ENCODE results near the gene CCNB1IP1. TPM values are rescaled to one million over a fixed set of nuclear protein-coding genes. Genes with fewer than 3 reads are reported as not detected.
"Not testable (repeated sequence)": the region's sequence is repeated elsewhere in the genome, so short reads cannot be mapped to it uniquely, and the experiment has no call there.

The CCNB1IP1 gene
- total and polyA plus RNA-seq, 3 experiments from 2014 or later: 16.8 to 50.5 (median 43.6) TPM

GRCh38 chr14:20372796-20373195, 39.7 kb upstream of the CCNB1IP1 start:
- Histone ChIP-seq H3K36me3 (ENCODE audit: insufficient read depth, low read length) (peaks cover 60% of the 10 kb centered on the region), H3K27me3 (ENCODE audit: insufficient read depth, low read length, poor library complexity, severe bottlenecking) (no peaks in the 10 kb centered on the region), H3K4me3 (ENCODE audit: low read length) (no peak overlapping the region), H3K4me1 (ENCODE audit: insufficient read depth, low read length) (no peaks in the 10 kb centered on the region), H3K9me3 (ENCODE audit: low read length) (no peaks in the 10 kb centered on the region), H3K27ac (ENCODE audit: low read depth, low read length) (no peak overlapping the region)
- ChIA-PET POLR2A (no interaction called here), CTCF (no interaction called here)
- Mint-ChIP-seq H3K27me3 (no peaks in the 10 kb centered on the region), H3K4me3 (no peak overlapping the region), H3K9me3 (no peaks in the 10 kb centered on the region), H3K36me3 (peaks cover 20 to 93% (median 37%) of the 10 kb centered on the region in 3 donors), H3K27ac (peak overlapping the region in 3 of 8 donors; percentile 33 to 51 (median 34)), H3K4me1 (peaks cover 0 to 2% (median 0%) of the 10 kb centered on the region in 3 donors)
- DNase-seq: no peak

- H3K4me3 Mint-ChIP-seq: no peak overlapping the region
- Histone ChIP-seq H3K4me3 (ENCODE audit: low read length) (no peak overlapping the region), H3K9me3 (ENCODE audit: low read length) (no peaks in the 10 kb centered on the region), H3K27ac (ENCODE audit: low read depth, low read length) (no peak overlapping the region), H3K4me1 (ENCODE audit: insufficient read depth, low read length) (no peaks in the 10 kb centered on the region), H3K36me3 (ENCODE audit: insufficient read depth, low read length) (peaks cover 23% of the 10 kb centered on the region), H3K27me3 (ENCODE audit: insufficient read depth, low read length, poor library complexity, severe bottlenecking) (no peaks in the 10 kb centered on the region)
- H3K36me3 Mint-ChIP-seq: peaks cover 8 to 68% (median 18%) of the 10 kb centered on the region in 3 donors
- ChIA-PET POLR2A (no interaction called here), CTCF (no interaction called here)
- no peak for DNase-seq
- no peaks in the 10 kb centered on the region for H3K9me3 Mint-ChIP-seq
- H3K27me3 Mint-ChIP-seq: no peaks in the 10 kb centered on the region
- no peak overlapping the region for H3K27ac Mint-ChIP-seq
- peaks cover 0 to 2% (median 0%) of the 10 kb centered on the region in 3 donors for H3K4me1 Mint-ChIP-seq
Measured at GRCh38 chr14:20365928-20366327, 32.8 kb upstream of the CCNB1IP1 start.

GRCh38 chr14:20358474-20358873, 25.4 kb upstream of the CCNB1IP1 start:
- H3K4me1 ChIP-seq (ENCODE audit: insufficient read depth, low read length); H3K9me3 ChIP-seq (ENCODE audit: low read length); H3K27ac ChIP-seq (ENCODE audit: low read depth, low read length); H3K27me3 Mint-ChIP-seq; DNase-seq; H3K9me3 Mint-ChIP-seq; H3K4me3 Mint-ChIP-seq; POLR2A ChIA-PET; H3K27me3 ChIP-seq (ENCODE audit: insufficient read depth, low read length, poor library complexity, severe bottlenecking); CTCF ChIA-PET; H3K4me3 ChIP-seq (ENCODE audit: low read length): not testable (repeated sequence)
- peak overlapping the region in 7 of 8 donors; percentile 48 to 89 (median 61) for H3K27ac Mint-ChIP-seq
- H3K36me3 Mint-ChIP-seq: peaks cover 4 to 69% (median 15%) of the 10 kb centered on the region in 3 donors
- peaks cover 0 to 11% (median 0%) of the 10 kb centered on the region in 3 donors for H3K4me1 Mint-ChIP-seq
- H3K36me3 ChIP-seq (ENCODE audit: insufficient read depth, low read length): peaks cover 18% of the 10 kb centered on the region

GRCh38 chr14:20356422-20356821, 23.3 kb upstream of the CCNB1IP1 start:
- Mint-ChIP-seq H3K4me1 (peaks cover 0 to 11% (median 0%) of the 10 kb centered on the region in 3 donors), H3K9me3 (no peaks in the 10 kb centered on the region), H3K4me3 (no peak overlapping the region), H3K36me3 (peaks cover 4 to 73% (median 15%) of the 10 kb centered on the region in 3 donors), H3K27ac (peak overlapping the region in 2 of 8 donors; percentile 11 to 82), H3K27me3 (no peaks in the 10 kb centered on the region)
- POLR2A ChIA-PET: no interaction called here
- no peak overlapping the region for H3K27ac ChIP-seq (ENCODE audit: low read depth, low read length)
- DNase-seq: no peak
- no peaks in the 10 kb centered on the region for H3K4me1 ChIP-seq (ENCODE audit: insufficient read depth, low read length)
- no peaks in the 10 kb centered on the region for H3K27me3 ChIP-seq (ENCODE audit: insufficient read depth, low read length, poor library complexity, severe bottlenecking)
- no peaks in the 10 kb centered on the region for H3K9me3 ChIP-seq (ENCODE audit: low read length)
- H3K4me3 ChIP-seq (ENCODE audit: low read length): no peak overlapping the region
- CTCF ChIA-PET: interaction anchor here (1.7 to 3.7 kb wide), 2 partner anchors 12 to 253 kb away, joined by 5 to 15 read pairs; partner anchors contain the start of gene PARP2
- H3K36me3 ChIP-seq (ENCODE audit: insufficient read depth, low read length): peaks cover 18% of the 10 kb centered on the region

GRCh38 chr14:20350860-20351259, 17.8 kb upstream of the CCNB1IP1 start:
- H3K27ac Mint-ChIP-seq: peak overlapping the region in 2 of 8 donors; percentile 54 to 62
- no peak overlapping the region for H3K4me3 Mint-ChIP-seq
- no peaks in the 10 kb centered on the region for H3K27me3 Mint-ChIP-seq
- Histone ChIP-seq H3K27ac (ENCODE audit: low read depth, low read length) (no peak overlapping the region), H3K27me3 (ENCODE audit: insufficient read depth, low read length, poor library complexity, severe bottlenecking) (no peaks in the 10 kb centered on the region), H3K9me3 (ENCODE audit: low read length) (no peaks in the 10 kb centered on the region), H3K4me3 (ENCODE audit: low read length) (no peak overlapping the region), H3K4me1 (ENCODE audit: insufficient read depth, low read length) (no peaks in the 10 kb centered on the region), H3K36me3 (ENCODE audit: insufficient read depth, low read length) (peaks cover 14% of the 10 kb centered on the region)
- CTCF ChIA-PET: interaction anchor here (1.6 kb wide), 1 partner anchor 262 kb away, joined by 3 read pairs; no protein-coding TSS in a partner anchor
- H3K4me1 Mint-ChIP-seq: peaks cover 2 to 4% (median 2%) of the 10 kb centered on the region in 3 donors
- H3K9me3 Mint-ChIP-seq: no peaks in the 10 kb centered on the region
- H3K36me3 Mint-ChIP-seq: peaks cover 4 to 63% (median 11%) of the 10 kb centered on the region in 3 donors
- no peak for DNase-seq
- POLR2A ChIA-PET: no interaction called here

- H3K9me3 Mint-ChIP-seq: no peaks in the 10 kb centered on the region
- Histone ChIP-seq H3K9me3 (ENCODE audit: low read length) (no peaks in the 10 kb centered on the region), H3K27ac (ENCODE audit: low read depth, low read length) (no peak overlapping the region), H3K36me3 (ENCODE audit: insufficient read depth, low read length) (peaks cover 14% of the 10 kb centered on the region), H3K4me3 (ENCODE audit: low read length) (no peak overlapping the region), H3K4me1 (ENCODE audit: insufficient read depth, low read length) (no peaks in the 10 kb centered on the region), H3K27me3 (ENCODE audit: insufficient read depth, low read length, poor library complexity, severe bottlenecking) (no peaks in the 10 kb centered on the region)
- H3K27me3 Mint-ChIP-seq: no peaks in the 10 kb centered on the region
- ChIA-PET POLR2A (no interaction called here), CTCF (interaction anchor here (1.6 to 1.8 kb wide), 2 partner anchors 23 to 263 kb away, joined by 3 to 5 read pairs; no protein-coding TSS in a partner anchor)
- no peak overlapping the region for H3K4me3 Mint-ChIP-seq
- H3K36me3 Mint-ChIP-seq: peaks cover 4 to 65% (median 14%) of the 10 kb centered on the region in 3 donors
- peak overlapping the region in 4 of 8 donors; percentile 4 to 62 (median 42) for H3K27ac Mint-ChIP-seq
- no peak for DNase-seq
- H3K4me1 Mint-ChIP-seq: peaks cover 4 to 8% (median 4%) of the 10 kb centered on the region in 3 donors
Measured at GRCh38 chr14:20350282-20350681, 17.2 kb upstream of the CCNB1IP1 start.

- peaks cover 6% of the 10 kb centered on the region for H3K36me3 ChIP-seq (ENCODE audit: insufficient read depth, low read length)
- peaks cover 7% of the 10 kb centered on the region for H3K4me1 ChIP-seq (ENCODE audit: insufficient read depth, low read length)
- H3K27ac Mint-ChIP-seq: no peak overlapping the region
- peaks cover 0 to 54% (median 8%) of the 10 kb centered on the region in 3 donors for H3K36me3 Mint-ChIP-seq
- H3K27me3 Mint-ChIP-seq: peaks cover 0 to 5% of the 10 kb centered on the region in 2 donors
- peak overlapping the region in 1 of 7 donors; percentile 51 for H3K4me3 Mint-ChIP-seq
- H3K4me1 Mint-ChIP-seq: peaks cover 17 to 27% (median 18%) of the 10 kb centered on the region in 3 donors
- POLR2A ChIA-PET: no interaction called here
- no peak overlapping the region for H3K27ac ChIP-seq (ENCODE audit: low read depth, low read length)
- H3K4me3 ChIP-seq (ENCODE audit: low read length): no peak overlapping the region
- DNase-seq: no peak
- H3K27me3 ChIP-seq (ENCODE audit: insufficient read depth, low read length, poor library complexity, severe bottlenecking): no peaks in the 10 kb centered on the region
- H3K9me3 Mint-ChIP-seq: no peaks in the 10 kb centered on the region
- CTCF ChIA-PET: no interaction called here
- no peaks in the 10 kb centered on the region for H3K9me3 ChIP-seq (ENCODE audit: low read length)
Measured at GRCh38 chr14:20347747-20348146, 14.7 kb upstream of the CCNB1IP1 start.

- Histone ChIP-seq H3K4me3 (ENCODE audit: low read length) (no peak overlapping the region), H3K4me1 (ENCODE audit: insufficient read depth, low read length) (peaks cover 7% of the 10 kb centered on the region), H3K9me3 (ENCODE audit: low read length) (no peaks in the 10 kb centered on the region), H3K36me3 (ENCODE audit: insufficient read depth, low read length) (peaks cover 6% of the 10 kb centered on the region), H3K27me3 (ENCODE audit: insufficient read depth, low read length, poor library complexity, severe bottlenecking) (no peaks in the 10 kb centered on the region), H3K27ac (ENCODE audit: low read depth, low read length) (no peak overlapping the region)
- ChIA-PET POLR2A (no interaction called here), CTCF (no interaction called here)
- Mint-ChIP-seq H3K4me3 (peak overlapping the region in 1 of 7 donors; percentile 5), H3K4me1 (peaks cover 17 to 27% (median 22%) of the 10 kb centered on the region in 3 donors), H3K27ac (peak overlapping the region in 2 of 8 donors; percentile 29 to 51), H3K27me3 (peaks cover 0 to 7% of the 10 kb centered on the region in 2 donors), H3K36me3 (peaks cover 0 to 47% (median 8%) of the 10 kb centered on the region in 3 donors), H3K9me3 (no peaks in the 10 kb centered on the region)
- DNase-seq: no peak
Measured at GRCh38 chr14:20346713-20347112, 13.6 kb upstream of the CCNB1IP1 start.

All from CD8-positive, alpha-beta memory T cell (primary cell).